Measurements from ENCODE around the gene BRINP2.
A peak's percentile ranks its signal among the peaks of the same experiment; 100 is the strongest.

Gene BRINP2

DNA sequence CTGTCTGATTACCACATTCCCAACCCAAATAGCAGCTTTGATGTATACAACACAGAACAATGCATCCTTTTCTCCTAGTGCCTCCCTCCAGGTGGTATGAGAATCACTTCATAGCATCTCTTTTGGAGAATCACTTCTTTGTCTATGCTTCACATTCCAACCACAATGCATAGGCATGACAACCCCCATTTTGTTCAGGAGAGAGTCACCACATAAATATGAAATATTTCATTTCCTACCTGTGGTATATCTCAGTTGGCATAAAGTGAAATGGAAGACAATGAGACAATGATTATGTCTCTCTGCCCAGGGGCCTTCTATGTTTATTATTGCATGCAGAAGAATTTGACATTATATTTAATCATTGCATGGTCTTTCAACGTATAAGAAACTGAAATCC, 112.2 kb downstream of the BRINP2 start:
- TF ChIP-seq, protein P1, sequence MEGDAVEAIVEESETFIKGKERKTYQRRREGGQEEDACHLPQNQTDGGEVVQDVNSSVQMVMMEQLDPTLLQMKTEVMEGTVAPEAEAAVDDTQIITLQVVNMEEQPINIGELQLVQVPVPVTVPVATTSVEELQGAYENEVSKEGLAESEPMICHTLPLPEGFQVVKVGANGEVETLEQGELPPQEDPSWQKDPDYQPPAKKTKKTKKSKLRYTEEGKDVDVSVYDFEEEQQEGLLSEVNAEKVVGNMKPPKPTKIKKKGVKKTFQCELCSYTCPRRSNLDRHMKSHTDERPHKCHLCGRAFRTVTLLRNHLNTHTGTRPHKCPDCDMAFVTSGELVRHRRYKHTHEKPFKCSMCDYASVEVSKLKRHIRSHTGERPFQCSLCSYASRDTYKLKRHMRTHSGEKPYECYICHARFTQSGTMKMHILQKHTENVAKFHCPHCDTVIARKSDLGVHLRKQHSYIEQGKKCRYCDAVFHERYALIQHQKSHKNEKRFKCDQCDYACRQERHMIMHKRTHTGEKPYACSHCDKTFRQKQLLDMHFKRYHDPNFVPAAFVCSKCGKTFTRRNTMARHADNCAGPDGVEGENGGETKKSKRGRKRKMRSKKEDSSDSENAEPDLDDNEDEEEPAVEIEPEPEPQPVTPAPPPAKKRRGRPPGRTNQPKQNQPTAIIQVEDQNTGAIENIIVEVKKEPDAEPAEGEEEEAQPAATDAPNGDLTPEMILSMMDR (IDR thresholded peaks at IDR 0.05; ENCODE audit: low read depth, low read length, missing control alignments) = no peak
- H3K4me3 ChIP-seq (ENCODE audit: low read depth, low read length) = no peak overlapping the region
- no peak for DNase-seq (ENCODE audit: low read depth)
- in situ Hi-C loops (cut with HindIII; ENCODE audit: low sequenced_read_pairs) = no loop called here

DNA sequence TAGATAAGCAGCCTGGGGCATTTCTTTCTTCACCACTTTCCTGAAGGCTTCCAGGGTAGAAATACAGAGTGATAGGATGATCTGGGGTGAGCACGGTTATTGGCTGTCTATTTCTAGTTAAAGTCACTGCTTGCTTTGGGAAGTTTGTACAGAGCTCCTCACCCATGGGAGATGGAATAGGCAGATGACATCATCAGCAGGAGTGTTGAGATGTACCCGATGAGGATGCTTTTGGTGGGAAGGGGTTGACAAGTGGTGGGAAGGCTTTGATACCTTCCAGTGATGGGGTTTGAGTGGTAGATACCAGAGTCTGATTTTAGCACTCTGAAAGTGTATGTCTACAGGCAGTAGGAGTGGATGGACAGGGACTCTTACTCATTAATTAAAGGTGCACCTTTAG, 112.6 kb downstream of the BRINP2 start:
- no peak overlapping the region for H3K4me3 ChIP-seq (ENCODE audit: low read depth, low read length)
- no peak for DNase-seq (ENCODE audit: low read depth)
- TF ChIP-seq, protein P1 (IDR thresholded peaks at IDR 0.05; ENCODE audit: low read depth, low read length, missing control alignments) = no peak
- in situ Hi-C loops (cut with HindIII; ENCODE audit: low sequenced_read_pairs) = no loop called here

DNA sequence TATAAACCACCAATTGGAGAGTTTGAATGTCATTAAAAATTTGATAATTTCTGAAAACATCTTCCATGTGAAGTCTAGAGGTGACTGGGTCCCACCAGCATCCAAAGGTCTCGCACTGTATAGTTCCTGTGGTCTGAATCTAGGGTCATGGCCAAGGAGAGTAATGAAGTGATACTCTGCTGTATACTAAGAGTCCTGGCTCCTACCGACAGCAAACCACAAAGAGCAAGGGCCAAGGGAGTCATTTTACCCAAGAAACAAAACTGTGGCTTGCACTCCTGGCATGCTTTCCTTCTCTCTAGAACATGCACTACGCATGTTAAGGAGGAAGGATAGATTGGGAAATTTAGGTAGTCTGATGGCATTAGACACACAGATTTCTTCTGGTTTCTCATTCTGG, 115.6 kb downstream of the BRINP2 start:
- TF ChIP-seq, protein P1 (IDR thresholded peaks at IDR 0.05; ENCODE audit: low read depth, low read length, missing control alignments) = no peak
- in situ Hi-C loops (cut with HindIII; ENCODE audit: low sequenced_read_pairs) = no loop called here
- peak; percentile 82 for DNase-seq (ENCODE audit: low read depth)
- H3K4me3 ChIP-seq (ENCODE audit: low read depth, low read length) = no peak overlapping the region

DNA sequence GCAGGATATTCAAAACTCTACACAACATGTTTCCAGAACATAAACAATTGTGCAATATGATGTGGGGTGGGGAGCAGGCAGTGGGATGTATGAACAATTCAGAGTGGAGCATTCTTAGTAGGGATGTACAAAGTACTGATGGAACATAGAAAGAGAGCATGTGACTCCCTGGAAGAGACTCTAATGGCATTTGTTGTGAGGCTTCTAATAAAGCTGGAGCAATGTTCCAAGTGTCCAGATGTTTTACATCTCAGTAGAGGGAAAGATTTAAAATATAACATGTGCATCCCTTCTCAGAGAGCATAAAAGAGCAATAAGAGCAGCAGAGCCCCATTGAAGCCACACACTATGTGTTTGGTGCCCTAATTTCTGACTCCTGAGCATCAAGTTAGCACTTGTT, 116.5 kb downstream of the BRINP2 start:
- in situ Hi-C loops (cut with HindIII; ENCODE audit: low sequenced_read_pairs) = no loop called here
- no peak overlapping the region for H3K4me3 ChIP-seq (ENCODE audit: low read depth, low read length)
- TF ChIP-seq, protein P1 (IDR thresholded peaks at IDR 0.05; ENCODE audit: low read depth, low read length, missing control alignments) = no peak
- no peak for DNase-seq (ENCODE audit: low read depth)

DNA sequence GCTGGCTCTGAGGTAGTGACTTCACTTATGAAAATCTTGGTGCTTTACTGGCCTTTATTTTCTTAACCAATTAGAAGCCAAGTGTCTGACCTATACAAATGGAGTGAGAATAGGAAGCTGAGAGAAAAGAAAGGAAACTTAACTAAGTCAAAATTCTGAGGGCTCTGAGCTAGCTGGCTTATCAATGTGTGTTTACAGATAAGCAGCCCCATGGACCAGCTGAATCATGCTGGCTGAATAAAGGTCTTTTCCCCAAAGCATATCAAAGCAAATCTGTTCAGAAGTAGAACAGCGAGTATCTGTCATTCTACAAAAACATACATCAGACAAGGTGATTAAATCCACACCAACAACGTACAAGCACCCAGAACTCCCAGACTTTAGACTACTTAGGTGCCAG, 117.2 kb downstream of the BRINP2 start:
- in situ Hi-C loops (cut with HindIII; ENCODE audit: low sequenced_read_pairs) = no loop called here
- TF ChIP-seq, protein P1 (IDR thresholded peaks at IDR 0.05; ENCODE audit: low read depth, low read length, missing control alignments) = no peak
- DNase-seq (ENCODE audit: low read depth) = no peak
- H3K4me3 ChIP-seq (ENCODE audit: low read depth, low read length) = no peak overlapping the region

DNA sequence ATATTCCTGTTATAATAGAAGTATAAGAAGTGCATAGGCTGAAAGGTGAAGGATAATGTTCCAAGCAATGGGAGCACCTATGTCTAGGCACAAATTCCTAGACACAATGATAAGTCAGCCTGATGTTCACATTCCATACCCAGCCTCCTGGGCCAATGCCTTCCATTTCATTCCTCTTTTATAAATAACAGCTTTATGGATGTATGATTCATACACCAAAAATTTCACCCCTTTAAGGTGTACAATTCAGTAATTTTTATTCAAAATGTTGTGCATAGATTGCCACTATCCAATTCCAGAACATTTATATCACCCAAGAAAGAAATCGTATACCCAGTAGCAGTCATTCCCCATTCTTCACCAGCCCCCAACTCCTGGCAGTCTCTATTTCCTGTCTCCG, 118.8 kb downstream of the BRINP2 start:
- in situ Hi-C loops (cut with HindIII; ENCODE audit: low sequenced_read_pairs) = no loop called here
- TF ChIP-seq, protein P1 (IDR thresholded peaks at IDR 0.05; ENCODE audit: low read depth, low read length, missing control alignments) = no peak
- H3K4me3 ChIP-seq (ENCODE audit: low read depth, low read length) = no peak overlapping the region
- DNase-seq (ENCODE audit: low read depth) = no peak

DNA sequence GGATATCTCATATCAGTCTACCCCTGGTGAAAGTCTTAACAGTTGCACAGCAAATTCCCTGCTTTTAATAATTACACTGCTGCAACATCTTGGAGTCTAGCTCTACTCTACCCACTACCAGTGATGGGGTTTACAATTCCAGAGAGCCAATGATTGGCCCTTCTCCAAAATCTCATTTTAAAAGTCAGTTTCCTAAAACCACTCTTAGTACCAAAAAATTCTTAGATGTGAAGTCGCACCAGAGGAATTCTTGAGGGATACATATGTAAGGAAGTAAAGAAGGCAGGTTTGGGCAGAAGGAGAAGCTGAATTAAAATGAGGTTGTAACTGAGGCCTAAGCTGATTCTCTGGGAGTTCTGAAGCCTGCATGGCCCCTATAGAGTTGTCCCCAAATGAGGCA, 129.7 kb downstream of the BRINP2 start:
- TF ChIP-seq, protein P1 (IDR thresholded peaks at IDR 0.05; ENCODE audit: low read depth, low read length, missing control alignments) = no peak

More for the DNA sequence above, 129.7 kb downstream of the BRINP2 start:
- in situ Hi-C loops (cut with HindIII; ENCODE audit: low sequenced_read_pairs) = no loop called here
- DNase-seq (ENCODE audit: low read depth) = no peak
- no peak overlapping the region for H3K4me3 ChIP-seq (ENCODE audit: low read depth, low read length)
